Measurements from ENCODE around the gene DPYD.

Gene DPYD

GRCh38 chr1:97551113-97551512 lies 369.7 kb downstream of the DPYD start:
- Histone ChIP-seq H3K9ac (ENCODE audit: low read length) (no peak overlapping the region), H3K9me3 (ENCODE audit: low read length) (no peaks in the 10 kb centered on the region), H4K20me1 (ENCODE audit: insufficient read depth, low read length) (no peaks in the 10 kb centered on the region), H3F3A (ENCODE audit: insufficient read depth, low read length) (no peaks in the 10 kb centered on the region), H3K27ac (ENCODE audit: low read depth, low read length, poor library complexity, severe bottlenecking) (no peak overlapping the region), H3K4me3 (ENCODE audit: low read depth, low read length, poor library complexity, severe bottlenecking) (no peak overlapping the region), H3K27me3 (ENCODE audit: insufficient read depth, low read length) (no peaks in the 10 kb centered on the region), H3K4me1 (ENCODE audit: insufficient read depth, low read length, severe bottlenecking) (no peaks in the 10 kb centered on the region), H3K36me3 (ENCODE audit: insufficient read depth, low read length) (no peaks in the 10 kb centered on the region), H3K9me2 (ENCODE audit: low read depth, low read length) (no peaks in the 10 kb centered on the region), H3K4me2 (ENCODE audit: low read length) (no peak overlapping the region), H3K79me2 (ENCODE audit: insufficient read depth, low read length) (no peaks in the 10 kb centered on the region), H2AFZ (ENCODE audit: low read length) (no peak overlapping the region)
- no peak for TF ChIP-seq CTCF (IDR thresholded peaks at IDR 0.05; ENCODE audit: low read length)

GRCh38 chr1:97545446-97545845 lies 375.4 kb downstream of the DPYD start:
- no peak overlapping the region for H3K9ac ChIP-seq (ENCODE audit: low read length)

GRCh38 chr1:97540346-97540888 lies 380.4 kb downstream of the DPYD start:
- H3K9ac ChIP-seq (ENCODE audit: low read length): no peak overlapping the region
- no peaks in the 10 kb centered on the region for H3F3A ChIP-seq (ENCODE audit: insufficient read depth, low read length)
- H2AFZ ChIP-seq (ENCODE audit: low read length): no peak overlapping the region
- no peaks in the 10 kb centered on the region for H3K9me3 ChIP-seq (ENCODE audit: low read length)
- H3K27ac ChIP-seq (ENCODE audit: low read depth, low read length, poor library complexity, severe bottlenecking): no peak overlapping the region
- H3K4me3 ChIP-seq (ENCODE audit: low read depth, low read length, poor library complexity, severe bottlenecking): no peak overlapping the region
- no peaks in the 10 kb centered on the region for H3K27me3 ChIP-seq (ENCODE audit: insufficient read depth, low read length)
- no peak overlapping the region for H3K4me2 ChIP-seq (ENCODE audit: low read length)
- no peaks in the 10 kb centered on the region for H4K20me1 ChIP-seq (ENCODE audit: insufficient read depth, low read length)
- H3K9me2 ChIP-seq (ENCODE audit: low read depth, low read length): no peaks in the 10 kb centered on the region
- no peaks in the 10 kb centered on the region for H3K79me2 ChIP-seq (ENCODE audit: insufficient read depth, low read length)
- H3K4me1 ChIP-seq (ENCODE audit: insufficient read depth, low read length, severe bottlenecking): no peaks in the 10 kb centered on the region
- H3K36me3 ChIP-seq (ENCODE audit: insufficient read depth, low read length): no peaks in the 10 kb centered on the region
- TF ChIP-seq EZH2 (IDR thresholded peaks at IDR 0.05; ENCODE audit: borderline replicate concordance, low read length) (no peak), CTCF (IDR thresholded peaks at IDR 0.05; ENCODE audit: low read length) (no peak)

More at GRCh38 chr1:97545446-97545845, 375.4 kb downstream of the DPYD start:
- Histone ChIP-seq H3K9me3 (ENCODE audit: low read length) (no peaks in the 10 kb centered on the region), H3F3A (ENCODE audit: insufficient read depth, low read length) (no peaks in the 10 kb centered on the region), H3K9me2 (ENCODE audit: low read depth, low read length) (no peaks in the 10 kb centered on the region), H3K79me2 (ENCODE audit: insufficient read depth, low read length) (no peaks in the 10 kb centered on the region), H4K20me1 (ENCODE audit: insufficient read depth, low read length) (no peaks in the 10 kb centered on the region), H2AFZ (ENCODE audit: low read length) (no peak overlapping the region), H3K4me3 (ENCODE audit: low read depth, low read length, poor library complexity, severe bottlenecking) (no peak overlapping the region), H3K27me3 (ENCODE audit: insufficient read depth, low read length) (no peaks in the 10 kb centered on the region), H3K27ac (ENCODE audit: low read depth, low read length, poor library complexity, severe bottlenecking) (no peak overlapping the region), H3K4me2 (ENCODE audit: low read length) (no peak overlapping the region), H3K36me3 (ENCODE audit: insufficient read depth, low read length) (no peaks in the 10 kb centered on the region), H3K4me1 (ENCODE audit: insufficient read depth, low read length, severe bottlenecking) (no peaks in the 10 kb centered on the region)
- no peak for TF ChIP-seq CTCF (IDR thresholded peaks at IDR 0.05; ENCODE audit: low read length)
- TF ChIP-seq EZH2 (IDR thresholded peaks at IDR 0.05; ENCODE audit: borderline replicate concordance, low read length): no peak

All from OCI-LY1 (cell line).